Prostate gland (tissue), 2 donors: ENCODE measurements around the gene ENDOV.

Source experiments
- CTCF ChIP-seq, 4 experiments: fragments of 200-600 bp in 2 of 4; fragments of 450-650 bp in 2 of 4; sonication (generic) in 2 of 4; IDR thresholded peaks; 1 replicate in 3 of 4; 2 replicates in 1 of 4; pipeline ENCODE4 v1.5.1; 2016 to 2019; ENCODE audit warnings: antibody characterized with exemption in 4 of 4, mild to moderate bottlenecking in 2 of 4, moderate library complexity in 2 of 4
- POLR2A ChIP-seq: fragments of 450-650 bp; IDR thresholded peaks from one replicate; pipeline ENCODE4 v1.6.1; 2016; ENCODE audit warnings: antibody characterized with exemption, mild to moderate bottlenecking
- POLR2AphosphoS5 ChIP-seq: sonication (generic); formaldehyde crosslinking; IDR thresholded peaks from one replicate; pipeline ENCODE4 v1.6.1; 2017; ENCODE audit warnings: antibody characterized with exemption

- no peak for TF ChIP-seq CTCF (IDR thresholded peaks at IDR 0.05)
- no peak for TF ChIP-seq POLR2AphosphoS5
- TF ChIP-seq POLR2A = no peak
These were observed 55.6 kb downstream of the ENDOV start for GRCh38 chr17:80470603-80471002.
